ENCODE results near the gene ANKRD29. TPM values are rescaled to one million over a fixed set of nuclear protein-coding genes. Genes with fewer than 3 reads are reported as not detected.

ANKRD29 gene
- total and polyA plus RNA-seq, 7 donors = 0.57 to 2.1 (median 1.1) TPM

DNA sequence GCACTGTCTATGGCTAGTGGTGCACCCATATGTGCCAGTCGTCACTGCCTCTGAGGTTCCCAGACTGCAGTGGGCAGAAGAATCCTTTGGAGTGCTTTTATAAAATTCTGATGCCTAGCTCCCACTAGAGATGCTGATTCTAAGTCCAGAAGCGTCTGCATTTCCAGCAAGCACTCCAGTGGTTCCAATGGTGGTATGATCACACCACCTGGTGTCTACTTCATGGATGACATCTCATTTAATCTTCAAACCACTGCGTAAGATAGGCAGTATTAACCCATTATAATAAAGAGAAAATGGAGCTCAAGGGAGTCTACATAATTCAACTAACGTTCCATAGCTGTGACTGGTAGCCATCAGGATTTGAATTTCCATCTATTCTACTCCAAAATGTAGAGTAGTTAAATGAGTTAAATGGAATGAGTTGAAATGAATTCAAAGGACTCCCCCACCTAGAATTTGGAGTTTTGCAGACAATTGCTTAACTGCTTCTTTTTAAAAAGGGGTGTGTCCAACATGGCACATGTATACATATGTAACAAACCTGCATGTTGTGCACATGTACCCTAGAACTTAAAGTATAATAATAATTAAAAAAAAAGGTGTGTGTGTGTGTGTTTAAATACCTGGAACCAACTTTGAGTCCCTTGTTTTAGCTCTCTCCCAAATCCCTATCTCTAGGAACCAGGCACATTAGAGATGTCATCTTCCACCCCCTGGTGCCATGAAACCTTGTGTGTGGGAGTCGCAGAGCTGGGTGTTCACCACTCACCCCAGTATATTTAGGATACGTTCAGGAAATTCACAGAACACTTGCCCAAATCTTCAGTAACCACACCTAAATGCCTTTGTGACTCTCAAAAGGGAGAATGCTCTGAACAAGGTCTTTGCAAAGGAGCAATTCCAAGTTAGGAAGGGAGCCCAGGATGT lies 40.6 kb upstream of the ANKRD29 start:
- peak in 1 of 4 donors; percentile 54 for ATAC-seq
- Histone ChIP-seq H3K27ac (no peak overlapping the region), H3K36me3 (ENCODE audit: insufficient read depth in 1 of 2, low read depth in 1 of 2) (no peaks in the 10 kb centered on the region), H3K27me3 (ENCODE audit: insufficient read depth in 3 of 3, low read length in 2 of 3) (peaks cover 0 to 5% (median 0%) of the 10 kb centered on the region in 3 donors), H3K4me3 (no peak overlapping the region), H3K4me1 (no peaks in the 10 kb centered on the region), H3K9me3 (no peaks in the 10 kb centered on the region)
- WGBS, 3 donors = 41 to 45% (median 43%) methylated on average over 6 of the region's 6 CpGs
- DNase-seq = no peak
- intact Hi-C loops (cut with DNase I) = loop anchor here in 1 of 2 donors (2.0 to 10.0 kb wide), 3 partner anchors 81 to 189 kb away; no protein-coding TSS in a partner anchor
- TF ChIP-seq, protein P1, sequence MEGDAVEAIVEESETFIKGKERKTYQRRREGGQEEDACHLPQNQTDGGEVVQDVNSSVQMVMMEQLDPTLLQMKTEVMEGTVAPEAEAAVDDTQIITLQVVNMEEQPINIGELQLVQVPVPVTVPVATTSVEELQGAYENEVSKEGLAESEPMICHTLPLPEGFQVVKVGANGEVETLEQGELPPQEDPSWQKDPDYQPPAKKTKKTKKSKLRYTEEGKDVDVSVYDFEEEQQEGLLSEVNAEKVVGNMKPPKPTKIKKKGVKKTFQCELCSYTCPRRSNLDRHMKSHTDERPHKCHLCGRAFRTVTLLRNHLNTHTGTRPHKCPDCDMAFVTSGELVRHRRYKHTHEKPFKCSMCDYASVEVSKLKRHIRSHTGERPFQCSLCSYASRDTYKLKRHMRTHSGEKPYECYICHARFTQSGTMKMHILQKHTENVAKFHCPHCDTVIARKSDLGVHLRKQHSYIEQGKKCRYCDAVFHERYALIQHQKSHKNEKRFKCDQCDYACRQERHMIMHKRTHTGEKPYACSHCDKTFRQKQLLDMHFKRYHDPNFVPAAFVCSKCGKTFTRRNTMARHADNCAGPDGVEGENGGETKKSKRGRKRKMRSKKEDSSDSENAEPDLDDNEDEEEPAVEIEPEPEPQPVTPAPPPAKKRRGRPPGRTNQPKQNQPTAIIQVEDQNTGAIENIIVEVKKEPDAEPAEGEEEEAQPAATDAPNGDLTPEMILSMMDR (IDR thresholded peaks at IDR 0.05) = peak; percentile 52

DNA sequence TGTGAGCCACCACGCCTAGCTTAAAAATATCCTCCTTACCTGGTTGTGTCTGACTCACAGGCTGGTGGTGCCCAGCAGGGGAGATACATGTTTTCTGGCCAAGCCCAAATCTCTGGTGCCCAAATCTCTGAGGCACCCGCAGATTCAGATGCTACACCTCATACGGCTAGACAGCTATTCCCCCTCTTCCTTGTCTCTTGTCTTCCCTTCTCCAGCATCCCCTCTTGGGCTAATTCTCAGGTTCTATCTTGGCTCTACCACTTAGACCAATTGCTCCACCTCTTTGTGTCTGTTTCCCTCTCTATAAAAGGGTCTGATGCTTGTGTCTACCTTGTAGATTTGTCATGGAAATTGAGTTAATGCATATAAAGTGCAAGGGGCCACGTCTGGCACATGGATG lies 39.9 kb upstream of the ANKRD29 start:
- intact Hi-C loops (cut with DNase I) = loop anchor here in 1 of 2 donors (2.0 to 10.0 kb wide), 3 partner anchors 80 to 188 kb away; no protein-coding TSS in a partner anchor
- TF ChIP-seq, protein P1 (IDR thresholded peaks at IDR 0.05) = no peak
- DNase-seq = no peak

DNA sequence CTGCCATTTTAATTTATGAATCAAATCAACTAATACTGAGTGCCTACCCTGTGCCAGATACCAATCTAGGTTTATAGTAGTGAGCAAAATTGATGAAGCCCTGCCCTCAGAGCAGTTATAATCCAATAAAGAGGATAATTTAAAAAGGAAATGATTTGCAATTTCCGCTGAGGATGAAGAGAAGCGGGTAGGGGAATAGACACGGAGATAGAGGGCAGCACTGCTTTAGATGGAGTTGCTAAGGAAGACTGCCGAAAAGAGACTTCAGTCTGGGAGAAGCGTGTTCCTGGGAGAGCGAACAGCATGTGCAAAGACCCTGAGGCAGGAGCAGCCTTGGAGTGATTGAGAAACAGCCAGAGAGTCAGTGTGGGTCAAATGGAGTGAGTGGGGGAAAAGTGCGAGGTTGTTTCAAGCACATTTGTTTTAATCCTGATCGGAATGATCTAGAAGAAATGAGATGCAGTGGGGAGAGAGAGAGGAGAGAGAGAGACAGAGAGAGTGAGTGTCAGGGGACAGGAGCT lies 38.9 kb upstream of the ANKRD29 start:
- WGBS, 3 donors = 84 to 90% (median 87%) methylated on average over 8 of the region's 8 CpGs

More for the DNA sequence above, 39.9 kb upstream of the ANKRD29 start:
- H3K27me3 ChIP-seq (ENCODE audit: insufficient read depth in 3 of 3, low read length in 2 of 3) = peaks cover 0 to 5% (median 0%) of the 10 kb centered on the region in 3 donors
- no peak overlapping the region for H3K27ac ChIP-seq
- H3K4me1 ChIP-seq = no peaks in the 10 kb centered on the region
- no peaks in the 10 kb centered on the region for H3K9me3 ChIP-seq
- no peaks in the 10 kb centered on the region for H3K36me3 ChIP-seq (ENCODE audit: insufficient read depth in 1 of 2, low read depth in 1 of 2)
- H3K4me3 ChIP-seq = no peak overlapping the region
- ATAC-seq = no peak
- WGBS, 3 donors = 76 to 83% (median 76%) methylated on average over 4 of the region's 4 CpGs

DNA sequence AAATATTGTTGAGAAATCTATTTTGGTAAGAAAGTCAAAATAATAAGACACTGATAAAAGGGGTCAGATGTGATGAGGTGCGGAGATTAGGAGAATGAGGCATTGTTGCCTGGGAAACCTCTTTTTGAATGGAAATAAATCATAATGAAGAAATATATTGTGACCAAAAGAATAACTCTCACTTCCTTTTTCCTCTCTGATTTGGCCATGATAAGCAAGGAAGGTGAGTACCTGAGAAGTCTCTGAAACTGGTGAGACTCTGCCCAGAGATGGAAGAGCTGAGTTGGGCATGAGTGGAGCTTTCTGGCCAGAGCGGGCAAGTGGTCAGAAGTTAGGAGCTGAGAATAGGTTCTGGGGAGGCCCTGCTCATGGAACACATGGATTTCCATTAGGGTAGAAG lies 38.3 kb upstream of the ANKRD29 start:
- ATAC-seq (no peak), DNase-seq (no peak)
- 47 to 66% (median 50%) methylated on average over 2 of the region's 2 CpGs for WGBS, 3 donors
- Histone ChIP-seq H3K4me1 (no peaks in the 10 kb centered on the region), H3K9me3 (no peaks in the 10 kb centered on the region), H3K36me3 (ENCODE audit: insufficient read depth in 1 of 2, low read depth in 1 of 2) (no peaks in the 10 kb centered on the region), H3K4me3 (no peak overlapping the region), H3K27ac (no peak overlapping the region), H3K27me3 (ENCODE audit: insufficient read depth in 3 of 3, low read length in 2 of 3) (peaks cover 0 to 5% (median 0%) of the 10 kb centered on the region in 3 donors)
- TF ChIP-seq, protein P1 (IDR thresholded peaks at IDR 0.05) = no peak
- intact Hi-C loops (cut with DNase I) = loop anchor here in 1 of 2 donors (10.0 kb wide), 2 partner anchors 104 to 186 kb away; no protein-coding TSS in a partner anchor

More for the DNA sequence above, 38.9 kb upstream of the ANKRD29 start:
- intact Hi-C loops (cut with DNase I) = loop anchor here in 1 of 2 donors (2.0 to 10.0 kb wide), 3 partner anchors 79 to 187 kb away; no protein-coding TSS in a partner anchor
- Histone ChIP-seq H3K36me3 (ENCODE audit: insufficient read depth in 1 of 2, low read depth in 1 of 2) (no peaks in the 10 kb centered on the region), H3K4me1 (no peaks in the 10 kb centered on the region), H3K4me3 (no peak overlapping the region), H3K27ac (no peak overlapping the region), H3K27me3 (ENCODE audit: insufficient read depth in 3 of 3, low read length in 2 of 3) (peaks cover 0 to 5% (median 0%) of the 10 kb centered on the region in 3 donors), H3K9me3 (no peaks in the 10 kb centered on the region)
- ATAC-seq = no peak
- DNase-seq = no peak
- TF ChIP-seq, protein P1 (IDR thresholded peaks at IDR 0.05) = no peak

Measured in psoas muscle (tissue), 8 donors.